Lower leg skin (tissue), 4 donors: ENCODE measurements around the gene SLC6A18. TPM values are rescaled to one million over a fixed set of nuclear protein-coding genes. Genes with fewer than 3 reads are reported as not detected.
"Not testable (repeated sequence)": the region's sequence is repeated elsewhere in the genome, so short reads cannot be mapped to it uniquely, and the experiment has no call there.

Source experiments
- DNase-seq, 2 donors: peaks; one replicate each; pipeline ENCODE4 v3.0.0-alpha.2; 2019; ENCODE audit warnings: low spot score in 2 of 2
- H3K4me3 ChIP-seq: fragments of 200-600 bp; sonication (generic); 2 replicates; pipeline ENCODE4 v1.5.1; 2017; ENCODE audit warnings: mild to moderate bottlenecking, low read depth; ENCODE audit not compliant: poor library complexity, severe bottlenecking
- POLR2A ChIP-seq, 2 donors: fragments of 450-650 bp; IDR thresholded peaks; one replicate each; pipeline ENCODE4 v1.6.1; 2016 to 2017; ENCODE audit warnings: antibody characterized with exemption in 2 of 2, mild to moderate bottlenecking in 1 of 2, moderate library complexity in 1 of 2
- WGBS, 2 donors: methylation state at CpG; one replicate each; pipeline ENCODE4 v1.1.5; 2018; 5-methylcytosine and 5-hydroxymethylcytosine counted together
- intact Hi-C: fragments of 100-400 bp; cut with DNase I; formaldehyde crosslinking; loops from one replicate; pipeline ENCODE4 v1.15.0; 2023; ENCODE audit warnings: low total_unique reads
- total RNA-seq, 4 donors: library from RNA; depleted of rRNA; stranded (reverse); fragments of >200 nt; gene quantifications; one replicate each; pipeline ENCODE4 v1.1.0, GENCODE V29; 2016
- TF ChIP-seq, protein P1 (sequence below), 3 donors: fragments of 450-650 bp; IDR thresholded peaks; one replicate each; pipeline ENCODE4 v1.5.1; 2016; ENCODE audit warnings: antibody characterized with exemption in 3 of 3, mild to moderate bottlenecking in 3 of 3, moderate library complexity in 2 of 3

SLC6A18 gene
- total RNA-seq, 4 donors from 2014 or later: not detected

DNA sequence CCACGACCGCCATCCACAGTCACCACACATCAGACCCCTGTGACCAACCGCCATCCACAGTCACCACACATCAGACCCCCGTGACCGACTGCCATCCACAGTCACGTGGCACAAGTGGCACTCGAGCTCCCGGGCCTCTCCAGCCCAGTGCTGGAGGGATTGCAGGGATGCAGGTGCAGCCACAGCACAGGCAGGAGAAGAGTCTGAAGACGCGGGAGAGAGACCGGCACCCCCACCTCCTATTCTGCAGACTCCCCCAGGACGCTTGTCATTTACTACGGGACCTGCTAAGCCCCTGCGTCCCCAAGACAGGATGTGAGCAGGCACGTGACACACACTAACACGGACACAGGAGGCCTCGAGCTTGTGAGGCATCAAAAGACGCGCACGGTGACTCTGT lies 48.6 kb downstream of the SLC6A18 start:
- 91 to 92% methylated on average over 12 to 16 of the region's 20 CpGs for WGBS, 2 donors
- intact Hi-C loops: no loop called here
- TF ChIP-seq, protein P1, sequence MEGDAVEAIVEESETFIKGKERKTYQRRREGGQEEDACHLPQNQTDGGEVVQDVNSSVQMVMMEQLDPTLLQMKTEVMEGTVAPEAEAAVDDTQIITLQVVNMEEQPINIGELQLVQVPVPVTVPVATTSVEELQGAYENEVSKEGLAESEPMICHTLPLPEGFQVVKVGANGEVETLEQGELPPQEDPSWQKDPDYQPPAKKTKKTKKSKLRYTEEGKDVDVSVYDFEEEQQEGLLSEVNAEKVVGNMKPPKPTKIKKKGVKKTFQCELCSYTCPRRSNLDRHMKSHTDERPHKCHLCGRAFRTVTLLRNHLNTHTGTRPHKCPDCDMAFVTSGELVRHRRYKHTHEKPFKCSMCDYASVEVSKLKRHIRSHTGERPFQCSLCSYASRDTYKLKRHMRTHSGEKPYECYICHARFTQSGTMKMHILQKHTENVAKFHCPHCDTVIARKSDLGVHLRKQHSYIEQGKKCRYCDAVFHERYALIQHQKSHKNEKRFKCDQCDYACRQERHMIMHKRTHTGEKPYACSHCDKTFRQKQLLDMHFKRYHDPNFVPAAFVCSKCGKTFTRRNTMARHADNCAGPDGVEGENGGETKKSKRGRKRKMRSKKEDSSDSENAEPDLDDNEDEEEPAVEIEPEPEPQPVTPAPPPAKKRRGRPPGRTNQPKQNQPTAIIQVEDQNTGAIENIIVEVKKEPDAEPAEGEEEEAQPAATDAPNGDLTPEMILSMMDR (IDR thresholded peaks at IDR 0.05): no peak
- TF ChIP-seq POLR2A (IDR thresholded peaks at IDR 0.05): no peak
- DNase-seq: no peak
- H3K4me3 ChIP-seq: no peak overlapping the region

DNA sequence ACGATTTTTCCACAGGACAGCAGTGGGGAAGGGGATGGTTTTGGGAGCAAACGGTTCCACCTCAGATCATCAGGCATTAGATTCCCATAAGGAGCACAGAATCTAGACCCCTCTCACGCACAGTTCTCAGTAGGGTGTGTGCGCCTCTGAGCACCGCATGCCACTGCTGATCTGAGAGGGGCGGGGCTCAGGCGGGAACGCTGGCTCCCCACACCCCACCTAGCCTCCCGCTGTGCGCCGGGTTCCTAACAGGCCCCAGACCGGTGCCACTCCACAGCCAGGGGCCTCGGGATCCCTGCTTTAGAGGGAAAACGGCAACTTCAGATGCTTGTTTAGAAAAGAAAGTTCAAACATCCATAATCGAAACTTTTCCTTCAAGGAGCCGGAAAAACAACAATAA lies 49.3 kb downstream of the SLC6A18 start:
- no peak overlapping the region for H3K4me3 ChIP-seq
- 78 to 81% methylated on average over 16 of the region's 16 CpGs for WGBS, 2 donors
- TF ChIP-seq POLR2A (IDR thresholded peaks at IDR 0.05): no peak
- TF ChIP-seq, protein P1 (IDR thresholded peaks at IDR 0.05): no peak
- intact Hi-C loops: no loop called here
- no peak for DNase-seq

DNA sequence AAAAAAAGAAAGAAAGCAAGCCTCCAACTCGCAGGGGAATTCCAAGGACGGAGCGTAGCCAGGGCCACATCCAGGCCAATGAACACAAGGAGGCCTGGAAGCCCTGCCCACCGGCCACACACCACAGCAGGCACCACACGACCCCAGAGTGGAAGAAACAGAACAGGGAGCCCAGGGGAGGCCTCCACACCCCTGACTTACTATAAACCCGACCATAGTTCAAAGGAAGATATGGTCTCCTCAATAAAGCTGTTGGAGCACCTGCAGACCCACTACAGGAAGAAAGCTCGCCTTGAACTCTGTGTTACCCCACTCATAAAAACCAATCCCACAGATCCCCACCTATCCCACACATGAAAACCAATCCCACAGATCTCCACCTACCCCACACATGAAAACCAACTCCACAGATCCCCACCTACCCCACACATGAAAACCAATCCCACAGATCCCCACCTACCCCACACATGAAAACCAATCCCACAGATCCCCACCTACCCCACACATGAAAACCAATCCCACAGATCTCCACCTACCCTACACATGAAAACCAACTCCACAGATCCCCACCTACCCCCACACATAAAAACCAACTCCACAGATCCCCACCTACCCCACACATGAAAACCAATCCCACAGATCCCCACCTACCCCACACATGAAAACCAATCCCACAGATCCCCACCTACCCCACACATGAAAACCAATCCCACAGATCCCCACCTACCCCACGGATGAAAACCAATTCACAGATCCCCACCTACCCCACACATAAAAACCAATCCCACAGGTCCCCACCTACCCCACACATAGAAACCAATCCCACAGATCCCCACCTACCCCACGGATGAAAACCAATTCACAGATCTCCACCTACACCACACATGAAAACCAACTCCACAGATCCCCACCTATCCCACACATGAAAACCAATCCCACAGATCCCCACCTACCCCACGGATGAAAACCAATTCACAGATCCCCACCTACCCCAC lies 50.5 kb downstream of the SLC6A18 start:
- intact Hi-C loops, H3K4me3 ChIP-seq, DNase-seq: not testable (repeated sequence)
- 76 to 77% methylated on average over 10 of the region's 10 CpGs for WGBS, 2 donors

DNA sequence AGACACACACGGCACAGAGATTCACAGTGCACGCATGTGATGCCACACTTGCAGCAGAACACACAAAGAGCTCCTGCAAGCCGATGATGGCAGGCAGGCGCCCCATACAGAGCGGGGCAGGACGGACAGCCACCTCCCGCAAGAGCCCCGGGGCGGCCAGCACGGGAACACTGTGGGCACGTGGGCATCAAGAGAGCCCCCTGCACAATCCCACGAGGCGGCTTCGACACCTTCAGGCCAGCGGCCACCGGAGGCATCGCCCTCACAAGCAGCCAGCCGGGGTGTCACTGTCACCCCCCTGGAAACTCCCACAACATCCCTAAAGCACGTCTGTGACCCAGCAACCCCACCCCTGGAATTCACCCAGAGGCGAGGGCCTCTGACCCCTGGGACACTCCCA lies 51.7 kb downstream of the SLC6A18 start:
- no peak overlapping the region for H3K4me3 ChIP-seq
- WGBS, 2 donors: 84 to 90% methylated on average over 17 to 18 of the region's 20 CpGs
- TF ChIP-seq, protein P1 (IDR thresholded peaks at IDR 0.05): no peak
- no peak for TF ChIP-seq POLR2A (IDR thresholded peaks at IDR 0.05)
- no peak for DNase-seq
- intact Hi-C loops: no loop called here

DNA sequence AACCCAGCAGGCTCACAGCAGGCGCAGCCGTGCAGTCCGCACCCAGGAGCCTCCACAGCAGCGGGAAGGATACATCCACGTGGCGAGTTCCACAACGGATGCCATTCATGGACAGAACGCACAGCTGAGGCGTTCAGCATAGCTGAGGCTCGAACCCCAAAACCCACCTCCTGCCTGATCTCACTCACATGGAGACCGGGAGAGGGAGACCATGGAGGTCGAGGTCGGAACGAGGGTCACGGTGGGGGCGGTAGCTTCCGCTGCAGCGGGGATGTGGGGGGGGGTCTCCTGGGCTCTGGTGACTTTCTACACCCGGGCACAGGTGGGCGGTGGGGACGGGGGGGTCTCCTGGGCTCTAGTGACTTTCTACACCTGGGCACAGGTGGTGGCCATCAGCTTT lies 52.1 kb downstream of the SLC6A18 start:
- intact Hi-C loops: no loop called here
- WGBS, 2 donors: 90% methylated on average over 21 of the region's 21 CpGs
- no peak overlapping the region for H3K4me3 ChIP-seq
- no peak for DNase-seq
- no peak for TF ChIP-seq POLR2A (IDR thresholded peaks at IDR 0.05)
- TF ChIP-seq, protein P1 (IDR thresholded peaks at IDR 0.05): no peak

DNA sequence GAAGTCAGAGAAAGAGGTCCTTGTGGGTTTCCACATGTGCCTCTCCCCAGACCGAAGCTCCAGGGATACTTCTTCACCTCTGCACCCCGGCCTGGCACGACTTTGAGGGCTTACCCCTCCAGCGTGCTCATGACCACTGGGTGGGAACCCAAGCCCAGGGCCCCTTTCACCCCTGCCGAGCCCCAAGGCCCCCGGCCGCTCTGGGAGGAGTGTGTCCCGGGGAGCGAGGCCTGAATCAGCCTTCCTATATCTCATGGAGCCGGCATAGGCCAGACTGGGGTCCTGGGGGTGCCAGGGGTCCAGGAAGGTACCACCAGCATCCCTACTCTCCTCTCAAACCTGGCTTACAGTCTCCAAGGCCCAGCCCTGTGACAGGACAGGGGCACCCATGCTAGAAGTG lies 52.6 kb downstream of the SLC6A18 start:
- no peak for DNase-seq
- 96% methylated on average over 8 to 10 of the region's 10 CpGs for WGBS, 2 donors
- TF ChIP-seq, protein P1 (IDR thresholded peaks at IDR 0.05): no peak
- no peak overlapping the region for H3K4me3 ChIP-seq
- intact Hi-C loops: no loop called here
